CD14-positive monocyte (primary cell): ENCODE results near the gene ARHGEF6. TPM values are rescaled to one million over a fixed set of nuclear protein-coding genes. Genes with fewer than 3 reads are reported as not detected.
A peak's percentile ranks its signal among the peaks of the same experiment; 100 is the strongest.

Experiments used
- DNase-seq, 3 donors: peaks; one replicate each; pipeline ENCODE4 v3.0.0-alpha.2; 2011 to 2022
- H2AFZ ChIP-seq: 2 replicates; pipeline ENCODE4 v1.6.0; 2012; ENCODE audit warnings: mild to moderate bottlenecking, low read depth, low read length, inconsistent platforms; ENCODE audit not compliant: insufficient read depth, poor library complexity, severe bottlenecking
- H3K27ac ChIP-seq, 2 donors: 1 replicate in 1 of 2; 2 replicates in 1 of 2; pipeline ENCODE4 v1.5.1; 2012 to 2013; ENCODE audit warnings: low read length in 2 of 2, control low read depth in 1 of 2, inconsistent platforms in 1 of 2, low read depth in 1 of 2, mild to moderate bottlenecking in 1 of 2
- H3K27me3 ChIP-seq, 2 donors: one replicate each; pipeline versions ENCODE4 v1.6.0 to v1.6.1; 2011 to 2013; ENCODE audit warnings: low read length in 2 of 2; ENCODE audit not compliant: control insufficient read depth in 2 of 2, insufficient read depth in 2 of 2
- H3K36me3 ChIP-seq, 2 donors: replicated peaks in 1 of 2; 1 replicate in 1 of 2; 2 replicates in 1 of 2; pipeline versions ENCODE4 v1.5.1 to v1.6.1; 2012 to 2013; ENCODE audit warnings: low read length in 2 of 2, control low read depth in 1 of 2, inconsistent platforms in 1 of 2, mild to moderate bottlenecking in 1 of 2; ENCODE audit not compliant: insufficient read depth in 2 of 2, control insufficient read depth in 1 of 2
- H3K4me1 ChIP-seq, 2 donors: 1 replicate in 1 of 2; 2 replicates in 1 of 2; pipeline versions ENCODE4 v1.5.1 to v1.6.1; 2012 to 2013; ENCODE audit warnings: low read length in 2 of 2, control low read depth in 1 of 2, inconsistent platforms in 1 of 2, mild to moderate bottlenecking in 1 of 2, moderate library complexity in 1 of 2; ENCODE audit not compliant: insufficient read depth in 2 of 2, control insufficient read depth in 1 of 2
- H3K4me2 ChIP-seq: replicated peaks from 2 replicates; pipeline ENCODE3; 2012; ENCODE audit warnings: low read length, moderate library complexity, mild to moderate bottlenecking; ENCODE audit not compliant: poor library complexity, severe bottlenecking; ENCODE audit errors: extremely low read depth
- H3K4me3 ChIP-seq, 3 experiments: fragments of 200-600 bp in 1 of 3; sonication (generic) in 1 of 3; replicated peaks in 1 of 3; 1 replicate in 2 of 3; 2 replicates in 1 of 3; pipeline ENCODE4 v1.5.1; 2011 to 2013; ENCODE audit warnings: low read length in 3 of 3, mild to moderate bottlenecking in 3 of 3, control low read depth in 2 of 3, low read depth in 2 of 3, inconsistent platforms in 1 of 3, moderate library complexity in 1 of 3
- H3K79me2 ChIP-seq: 2 replicates; pipeline ENCODE4 v1.6.0; 2012; ENCODE audit warnings: mild to moderate bottlenecking, control low read depth, inconsistent platforms, low read length, moderate library complexity; ENCODE audit not compliant: insufficient read depth
- H3K9ac ChIP-seq: 2 replicates; pipeline ENCODE4 v1.6.0; 2017; ENCODE audit warnings: low read length, mild to moderate bottlenecking; ENCODE audit not compliant: insufficient read depth, poor library complexity, severe bottlenecking
- H3K9me3 ChIP-seq, 2 donors: replicated peaks in 1 of 2; 1 replicate in 1 of 2; 2 replicates in 1 of 2; pipeline versions ENCODE4 v1.5.1 to v1.6.1; 2012 to 2013; ENCODE audit warnings: low read length in 2 of 2, control low read depth in 1 of 2; ENCODE audit not compliant: control insufficient read depth in 1 of 2, insufficient read depth in 1 of 2
- H4K20me1 ChIP-seq: 2 replicates; pipeline ENCODE4 v1.6.0; 2012; ENCODE audit warnings: mild to moderate bottlenecking, low read length, control low read depth, moderate library complexity; ENCODE audit not compliant: insufficient read depth
- H3K27ac Mint-ChIP-seq, 7 donors: one replicate each; pipeline ENCODE4 v1.8.0; 2020; ENCODE audit warnings: mild to moderate bottlenecking in 7 of 7, mixed read lengths in 7 of 7, moderate library complexity in 6 of 7, inconsistent platforms in 2 of 7
- H3K27me3 Mint-ChIP-seq, 3 donors: one replicate each; pipeline ENCODE4 v1.8.0; 2021 to 2022; ENCODE audit warnings: low read depth in 3 of 3, mild to moderate bottlenecking in 3 of 3, mixed read lengths in 3 of 3, moderate library complexity in 3 of 3, inconsistent platforms in 1 of 3
- H3K36me3 Mint-ChIP-seq, 2 donors: one replicate each; pipeline ENCODE4 v1.8.0; 2020; ENCODE audit warnings: mixed read lengths in 2 of 2, inconsistent platforms in 1 of 2, mild to moderate bottlenecking in 1 of 2
- H3K4me1 Mint-ChIP-seq: one replicate; pipeline ENCODE4 v1.8.0; 2020; ENCODE audit warnings: mild to moderate bottlenecking, mixed read lengths
- H3K4me3 Mint-ChIP-seq, 2 donors: one replicate each; pipeline ENCODE4 v1.8.0; 2020; ENCODE audit warnings: mild to moderate bottlenecking in 2 of 2, mixed read lengths in 2 of 2, moderate library complexity in 1 of 2
- H3K9me3 Mint-ChIP-seq, 7 donors: one replicate each; pipeline ENCODE4 v1.8.0; 2020 to 2022; ENCODE audit warnings: mixed read lengths in 7 of 7, mild to moderate bottlenecking in 6 of 7, moderate library complexity in 6 of 7, inconsistent platforms in 2 of 7
- CTCF ChIP-seq: fragments of 200-600 bp; IDR thresholded peaks from one replicate; pipeline ENCODE4 v1.8.0; 2022; ENCODE audit warnings: antibody characterized with exemption, mild to moderate bottlenecking
- WGBS: methylation state at CpG from one replicate; pipeline ENCODE4 v1.1.5; 2013; ENCODE audit warnings: missing lambda C conversion rate; ENCODE audit not compliant: insufficient coverage; 5-methylcytosine and 5-hydroxymethylcytosine counted together
- intact Hi-C, 2 donors: fragments of 100-400 bp; cut with micrococcal nuclease; formaldehyde crosslinking; loops; one replicate each; pipeline versions ENCODE4 v1.15.0 to v1.15.1; 2023
- polyA plus RNA-seq, 3 donors: library from polyadenylated mRNA; depleted of rRNA in 1 of 3; unstranded in 2 of 3; stranded (reverse) in 1 of 3; fragments of 300-500 nt in 2 of 3; fragments of >200 nt in 1 of 3; fragmentation: Illumina TruSeq in 2 of 3; gene quantifications; 1 replicate in 2 of 3; 2 replicates in 1 of 3; pipeline ENCODE4 v1.2.3, GENCODE V29; 2012 to 2021

The ARHGEF6 gene
- polyA plus RNA-seq, 3 donors, result 51.4 to 79.2 (median 57.0) TPM

- H2AFZ ChIP-seq, result no peak overlapping the region
- intact Hi-C loops, result no loop called here
- peak overlapping the region in 1 of 3 experiments; percentile 16 for H3K4me3 ChIP-seq
- H3K9me3 ChIP-seq, result no peaks in the 10 kb centered on the region
- TF ChIP-seq CTCF, result no peak
- no peaks in the 10 kb centered on the region for H3K79me2 ChIP-seq
- peak overlapping the region in 1 of 2 donors; percentile 67 for H3K27ac ChIP-seq
- Mint-ChIP-seq H3K4me3 (peak overlapping the region; percentile 45 to 57), H3K36me3 (peaks cover 39 to 45% of the 10 kb centered on the region in 2 donors), H3K27ac (peak overlapping the region; percentile 55 to 94 (median 80)), H3K27me3 (peaks cover 0 to 2% (median 0%) of the 10 kb centered on the region in 3 donors), H3K9me3 (no peaks in the 10 kb centered on the region), H3K4me1 (peaks cover 26% of the 10 kb centered on the region)
- H3K4me2 ChIP-seq, result peak overlapping the region; percentile 12
- no CpG with 5 or more reads among the region's 6 CpGs for WGBS
- DNase-seq, result peak; percentile 5 to 26 (median 6)
- peaks cover 40 to 60% of the 10 kb centered on the region in 2 donors for H3K36me3 ChIP-seq
- no peaks in the 10 kb centered on the region for H4K20me1 ChIP-seq
- no peaks in the 10 kb centered on the region for H3K27me3 ChIP-seq
- H3K9ac ChIP-seq, result no peak overlapping the region
- peaks cover 18 to 24% of the 10 kb centered on the region in 2 donors for H3K4me1 ChIP-seq
Measured at GRCh38 chrX:136665258-136665900, 115.4 kb downstream of the ARHGEF6 start.

DNA sequence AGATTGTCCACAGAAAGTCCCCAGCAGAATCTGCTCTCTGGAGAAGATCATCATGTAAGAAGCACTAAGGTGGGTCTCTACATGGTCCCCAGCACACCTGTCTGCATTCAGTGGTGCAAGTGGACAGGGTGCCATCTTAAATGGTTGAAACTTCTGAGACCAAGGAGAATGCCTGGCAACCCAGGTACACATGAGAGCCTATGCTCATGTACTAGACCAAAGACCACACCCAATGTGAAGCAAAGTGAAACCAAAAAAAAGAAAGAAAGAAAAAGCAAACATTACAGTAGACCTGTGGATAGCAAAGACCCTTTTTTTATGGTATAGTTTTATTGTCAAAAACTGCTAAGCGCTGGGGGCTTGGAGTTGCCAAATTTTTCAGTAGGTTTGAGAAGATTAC lies 117.8 kb downstream of the ARHGEF6 start:
- Histone ChIP-seq H3K4me1 (peaks cover 18 to 24% of the 10 kb centered on the region in 2 donors), H2AFZ (no peak overlapping the region), H3K9me3 (no peaks in the 10 kb centered on the region), H3K27me3 (no peaks in the 10 kb centered on the region), H3K9ac (no peak overlapping the region), H3K36me3 (peaks cover 22 to 36% of the 10 kb centered on the region in 2 donors), H3K27ac (no peak overlapping the region), H4K20me1 (no peaks in the 10 kb centered on the region), H3K4me2 (no peak overlapping the region), H3K4me3 (no peak overlapping the region), H3K79me2 (no peaks in the 10 kb centered on the region)
- peak overlapping the region in 1 of 7 donors; percentile 35 for H3K27ac Mint-ChIP-seq
- no peak for TF ChIP-seq CTCF
- H3K4me3 Mint-ChIP-seq, result no peak overlapping the region
- intact Hi-C loops, result no loop called here
- no peaks in the 10 kb centered on the region for H3K9me3 Mint-ChIP-seq
- H3K36me3 Mint-ChIP-seq, result peaks cover 18 to 33% of the 10 kb centered on the region in 2 donors
- peaks cover 24% of the 10 kb centered on the region for H3K4me1 Mint-ChIP-seq
- peaks cover 0 to under 1% (median 0%) of the 10 kb centered on the region in 3 donors for H3K27me3 Mint-ChIP-seq
- no peak for DNase-seq
- whole genome bisulfite sequencing, result no CpG with 5 or more reads among the region's 1 CpG
